Measurements from ENCODE around the gene SELENOF.

DNA sequence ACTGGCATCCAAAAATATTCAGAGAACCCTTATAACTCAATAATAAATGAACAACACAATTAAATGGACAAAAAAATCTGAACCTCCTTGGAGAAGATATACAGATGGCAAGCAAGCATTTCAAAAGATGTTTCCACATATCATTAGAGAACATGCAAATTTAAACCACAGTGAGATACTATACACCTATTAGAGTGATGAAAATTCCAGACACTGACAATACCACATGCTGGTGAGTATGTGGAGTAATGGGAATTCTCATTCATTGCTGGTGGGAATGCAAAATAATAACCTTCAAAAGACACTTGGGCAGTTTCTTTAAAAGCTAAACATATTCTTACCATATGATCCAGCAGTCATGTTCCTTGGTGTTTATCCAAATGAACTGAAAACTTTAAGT lies 46.6 kb upstream of the SELENOF start:
- TF ChIP-seq, protein P1, sequence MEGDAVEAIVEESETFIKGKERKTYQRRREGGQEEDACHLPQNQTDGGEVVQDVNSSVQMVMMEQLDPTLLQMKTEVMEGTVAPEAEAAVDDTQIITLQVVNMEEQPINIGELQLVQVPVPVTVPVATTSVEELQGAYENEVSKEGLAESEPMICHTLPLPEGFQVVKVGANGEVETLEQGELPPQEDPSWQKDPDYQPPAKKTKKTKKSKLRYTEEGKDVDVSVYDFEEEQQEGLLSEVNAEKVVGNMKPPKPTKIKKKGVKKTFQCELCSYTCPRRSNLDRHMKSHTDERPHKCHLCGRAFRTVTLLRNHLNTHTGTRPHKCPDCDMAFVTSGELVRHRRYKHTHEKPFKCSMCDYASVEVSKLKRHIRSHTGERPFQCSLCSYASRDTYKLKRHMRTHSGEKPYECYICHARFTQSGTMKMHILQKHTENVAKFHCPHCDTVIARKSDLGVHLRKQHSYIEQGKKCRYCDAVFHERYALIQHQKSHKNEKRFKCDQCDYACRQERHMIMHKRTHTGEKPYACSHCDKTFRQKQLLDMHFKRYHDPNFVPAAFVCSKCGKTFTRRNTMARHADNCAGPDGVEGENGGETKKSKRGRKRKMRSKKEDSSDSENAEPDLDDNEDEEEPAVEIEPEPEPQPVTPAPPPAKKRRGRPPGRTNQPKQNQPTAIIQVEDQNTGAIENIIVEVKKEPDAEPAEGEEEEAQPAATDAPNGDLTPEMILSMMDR (IDR thresholded peaks at IDR 0.05) = no peak
- TF ChIP-seq POLR2A (IDR thresholded peaks at IDR 0.05) = no peak
